Omental fat pad (tissue), 4 donors: Measurements from ENCODE around the gene SPART. TPM values are rescaled to one million over a fixed set of nuclear protein-coding genes. Genes with fewer than 3 reads are reported as not detected.
"Not testable (repeated sequence)": the region's sequence is repeated elsewhere in the genome, so short reads cannot be mapped to it uniquely, and the experiment has no call there.

Experiments used
- ATAC-seq: fragments of 150-250 bp; one replicate; pipeline ENCODE4 v1.9.1; 2016; ENCODE audit warnings: mild to moderate bottlenecking, moderate library complexity; ENCODE audit not compliant: low FRiP score
- DNase-seq: peaks from one replicate; pipeline ENCODE4 v3.0.0-alpha.2; 2019; ENCODE audit warnings: low spot score
- CTCF ChIP-seq, 3 donors: fragments of 450-650 bp; IDR thresholded peaks; one replicate each; pipeline ENCODE4 v1.5.1; 2016 to 2017; ENCODE audit warnings: antibody characterized with exemption in 3 of 3, mild to moderate bottlenecking in 3 of 3, moderate library complexity in 2 of 3
- total RNA-seq, 4 donors: library from RNA; depleted of rRNA; stranded (reverse); fragments of >200 nt; gene quantifications; one replicate each; pipeline ENCODE4 v1.1.0, GENCODE V29; 2016

Gene SPART
- total RNA-seq, 4 donors from 2014 or later, result 70.7 to 98.0 (median 73.6) TPM

GRCh38 chr13:36331280-36331679, 14.9 kb downstream of the SPART start:
- TF ChIP-seq CTCF (IDR thresholded peaks at IDR 0.05), result no peak
- no peak for ATAC-seq
- no peak for DNase-seq

- no peak for TF ChIP-seq CTCF (IDR thresholded peaks at IDR 0.05)
- ATAC-seq (peak; percentile 32), DNase-seq (no peak)
These were observed 16.8 kb downstream of the SPART start for GRCh38 chr13:36329361-36329760.

- DNase-seq (no peak), ATAC-seq (no peak)
- TF ChIP-seq CTCF (IDR thresholded peaks at IDR 0.05), result no peak
These were observed 17.4 kb downstream of the SPART start for GRCh38 chr13:36328821-36329220.

- DNase-seq, result no peak
- TF ChIP-seq CTCF (IDR thresholded peaks at IDR 0.05), result no peak
- ATAC-seq, result no peak
These were observed 20.3 kb downstream of the SPART start for GRCh38 chr13:36325912-36326311.

- DNase-seq, ATAC-seq: not testable (repeated sequence)
These were observed 21.3 kb downstream of the SPART start for GRCh38 chr13:36324881-36325280.

GRCh38 chr13:36323951-36324566, 22.1 kb downstream of the SPART start:
- ATAC-seq (no peak), DNase-seq (no peak)
- no peak for TF ChIP-seq CTCF (IDR thresholded peaks at IDR 0.05)

GRCh38 chr13:36323408-36323807, 22.8 kb downstream of the SPART start:
- ATAC-seq (no peak), DNase-seq (no peak)
- TF ChIP-seq CTCF (IDR thresholded peaks at IDR 0.05), result no peak

GRCh38 chr13:36319793-36320192, 26.4 kb downstream of the SPART start:
- ATAC-seq, DNase-seq: not testable (repeated sequence)
